ENCODE results near the gene LGR4.

LGR4 gene

DNA sequence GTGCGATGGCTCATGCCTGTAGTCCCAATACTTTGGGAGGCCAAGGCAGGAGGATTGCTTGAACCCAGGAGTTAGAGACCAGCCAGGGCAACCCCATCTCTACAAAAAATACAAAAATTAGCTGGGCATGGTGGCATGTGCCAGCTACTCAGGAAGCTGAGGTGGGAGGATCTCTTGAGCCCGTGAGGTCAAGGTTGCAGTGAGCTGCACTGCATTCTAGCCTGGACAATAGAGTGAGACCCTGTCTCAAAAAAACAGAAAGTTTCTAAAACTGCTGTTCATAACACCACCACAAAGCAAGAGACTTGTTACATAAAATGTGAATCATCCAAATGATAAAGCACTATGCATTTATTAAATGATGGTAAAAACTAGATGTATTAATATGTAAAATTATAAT, 69.4 kb downstream of the LGR4 start:
- Histone ChIP-seq H3K79me1 (replicated peaks; ENCODE audit: low read length, poor library complexity, severe bottlenecking) (peaks cover 24% of the 10 kb centered on the region), H3K4me3 (ENCODE audit: insufficient read depth in 1 of 2, low read depth in 1 of 2, low read length in 2 of 2) (no peak overlapping the region), H3K4me1 (ENCODE audit: control insufficient read depth, insufficient read depth, low read depth, low read length) (no peaks in the 10 kb centered on the region), H2AK5ac (ENCODE audit: low read length, severe bottlenecking) (no peak overlapping the region), H3K27ac (ENCODE audit: low read length, poor library complexity, severe bottlenecking) (no peak overlapping the region), H2AFZ (ENCODE audit: low read depth, low read length) (no peak overlapping the region), H3K9ac (ENCODE audit: low read length) (no peak overlapping the region), H3K4ac (ENCODE audit: low read depth in 1 of 2, low read length in 2 of 2) (no peak overlapping the region), H3K36me3 (ENCODE audit: control insufficient read depth in 1 of 2, insufficient read depth in 2 of 2, low read depth in 1 of 2, low read length in 2 of 2) (peaks cover 0 to 10% of the 10 kb centered on the region in 2 experiments), H4K91ac (ENCODE audit: low read length) (no peak overlapping the region), H3K18ac (ENCODE audit: low read depth in 1 of 2, low read length in 2 of 2) (no peak overlapping the region), H3K9me3 (ENCODE audit: control insufficient read depth, low read length) (no peaks in the 10 kb centered on the region), H3K4me2 (ENCODE audit: low read length, poor library complexity, severe bottlenecking) (no peak overlapping the region), H2BK5ac (ENCODE audit: low read depth, low read length, poor library complexity, severe bottlenecking) (no peak overlapping the region), H2BK15ac (ENCODE audit: low read depth, poor library complexity, severe bottlenecking) (no peak overlapping the region), H2BK12ac (ENCODE audit: low read length in 2 of 2) (no peak overlapping the region), H3K14ac (ENCODE audit: low read length in 2 of 2) (no peak overlapping the region), H4K8ac (ENCODE audit: low read length) (no peak overlapping the region), H2BK120ac (ENCODE audit: low read depth, low read length) (no peak overlapping the region), H3K27me3 (ENCODE audit: control insufficient read depth in 1 of 2, insufficient read depth in 1 of 2, low read length in 2 of 2) (no peaks in the 10 kb centered on the region), H3K23ac (ENCODE audit: low read length in 2 of 2) (no peak overlapping the region)
- WGBS = 96% methylated on average over 2 of the region's 2 CpGs
- DNase-seq = no peak

DNA sequence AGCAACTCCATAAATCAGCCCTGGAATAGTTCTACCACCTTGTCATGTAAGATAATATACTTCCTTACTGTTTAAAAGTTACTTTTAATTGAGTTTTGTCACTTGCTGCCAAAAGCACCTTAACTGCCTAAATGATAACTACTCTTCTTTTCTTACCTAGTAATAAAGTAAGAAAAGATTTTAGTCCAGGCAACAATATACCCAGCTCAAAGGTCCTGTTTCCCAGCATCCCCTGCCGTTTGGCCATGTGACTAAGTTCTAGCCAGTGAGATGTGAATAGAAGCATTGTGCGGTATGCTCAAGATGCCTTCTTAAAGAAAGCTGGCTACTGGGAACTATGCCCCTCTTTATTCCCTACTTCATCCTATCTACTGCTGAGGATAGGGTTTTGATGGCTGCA, 70.1 kb downstream of the LGR4 start:
- Histone ChIP-seq H3K27ac (ENCODE audit: low read length, poor library complexity, severe bottlenecking) (no peak overlapping the region), H3K27me3 (ENCODE audit: control insufficient read depth in 1 of 2, insufficient read depth in 1 of 2, low read length in 2 of 2) (no peaks in the 10 kb centered on the region), H4K91ac (ENCODE audit: low read length) (no peak overlapping the region), H3K18ac (ENCODE audit: low read depth in 1 of 2, low read length in 2 of 2) (no peak overlapping the region), H2BK120ac (ENCODE audit: low read depth, low read length) (no peak overlapping the region), H3K79me1 (replicated peaks; ENCODE audit: low read length, poor library complexity, severe bottlenecking) (peaks cover 24% of the 10 kb centered on the region), H2BK12ac (ENCODE audit: low read length in 2 of 2) (no peak overlapping the region), H3K4me2 (ENCODE audit: low read length, poor library complexity, severe bottlenecking) (no peak overlapping the region), H3K9me3 (ENCODE audit: control insufficient read depth, low read length) (no peaks in the 10 kb centered on the region), H2AFZ (ENCODE audit: low read depth, low read length) (no peak overlapping the region), H2BK5ac (ENCODE audit: low read depth, low read length, poor library complexity, severe bottlenecking) (no peak overlapping the region), H4K8ac (ENCODE audit: low read length) (no peak overlapping the region), H3K14ac (ENCODE audit: low read length in 2 of 2) (no peak overlapping the region), H2BK15ac (ENCODE audit: low read depth, poor library complexity, severe bottlenecking) (no peak overlapping the region), H3K4me1 (ENCODE audit: control insufficient read depth, insufficient read depth, low read depth, low read length) (no peaks in the 10 kb centered on the region), H3K4me3 (ENCODE audit: insufficient read depth in 1 of 2, low read depth in 1 of 2, low read length in 2 of 2) (no peak overlapping the region), H3K9ac (ENCODE audit: low read length) (no peak overlapping the region), H3K36me3 (ENCODE audit: control insufficient read depth in 1 of 2, insufficient read depth in 2 of 2, low read depth in 1 of 2, low read length in 2 of 2) (peaks cover 0 to 10% of the 10 kb centered on the region in 2 experiments), H2AK5ac (ENCODE audit: low read length, severe bottlenecking) (no peak overlapping the region), H3K23ac (ENCODE audit: low read length in 2 of 2) (no peak overlapping the region), H3K4ac (ENCODE audit: low read depth in 1 of 2, low read length in 2 of 2) (no peak overlapping the region)
- 100% methylated on average over 2 of the region's 2 CpGs for WGBS
- DNase-seq = no peak

DNA sequence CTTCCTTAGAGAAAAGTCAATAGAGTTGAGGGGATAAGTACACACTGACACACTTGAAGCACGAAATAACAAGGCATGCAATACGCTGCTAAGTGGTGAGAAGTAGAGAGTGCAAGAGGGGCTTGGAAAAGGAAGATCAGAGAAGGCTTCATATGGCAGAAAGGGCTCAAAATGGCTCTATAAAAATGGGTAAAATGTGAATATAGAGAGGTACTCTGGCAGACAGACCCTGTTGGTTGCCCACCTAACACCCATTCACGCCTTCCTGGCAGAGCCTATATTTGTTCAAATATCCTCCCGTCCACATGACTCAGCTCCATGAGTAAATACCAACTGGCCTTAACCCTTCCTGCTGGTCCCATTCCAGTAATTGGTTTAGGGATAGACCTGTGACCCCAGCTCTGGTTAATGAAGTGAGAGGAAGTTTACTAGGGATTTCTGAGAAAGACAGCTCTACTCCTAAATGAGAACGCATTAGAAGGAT, 70.7 kb downstream of the LGR4 start:
- H3K23ac ChIP-seq (ENCODE audit: low read length in 2 of 2) = no peak overlapping the region
- no peak overlapping the region for H2BK120ac ChIP-seq (ENCODE audit: low read depth, low read length)
- 89% methylated on average over 2 of the region's 5 CpGs for WGBS
- no peak overlapping the region for H2AFZ ChIP-seq (ENCODE audit: low read depth, low read length)
- no peak for DNase-seq
- no peak overlapping the region for H3K18ac ChIP-seq (ENCODE audit: low read depth in 1 of 2, low read length in 2 of 2)
- H3K9me3 ChIP-seq (ENCODE audit: control insufficient read depth, low read length) = no peaks in the 10 kb centered on the region
- H4K91ac ChIP-seq (ENCODE audit: low read length) = no peak overlapping the region
- no peak overlapping the region for H3K4me2 ChIP-seq (ENCODE audit: low read length, poor library complexity, severe bottlenecking)
- no peak overlapping the region for H3K4ac ChIP-seq (ENCODE audit: low read depth in 1 of 2, low read length in 2 of 2)
- H2BK15ac ChIP-seq (ENCODE audit: low read depth, poor library complexity, severe bottlenecking) = no peak overlapping the region
- H3K36me3 ChIP-seq (ENCODE audit: control insufficient read depth in 1 of 2, insufficient read depth in 2 of 2, low read depth in 1 of 2, low read length in 2 of 2) = peaks cover 0 to 10% of the 10 kb centered on the region in 2 experiments
- H2BK12ac ChIP-seq (ENCODE audit: low read length in 2 of 2) = no peak overlapping the region
- H3K4me1 ChIP-seq (ENCODE audit: control insufficient read depth, insufficient read depth, low read depth, low read length) = no peaks in the 10 kb centered on the region
- H3K9ac ChIP-seq (ENCODE audit: low read length) = no peak overlapping the region
- no peak overlapping the region for H3K4me3 ChIP-seq (ENCODE audit: insufficient read depth in 1 of 2, low read depth in 1 of 2, low read length in 2 of 2)
- no peaks in the 10 kb centered on the region for H3K27me3 ChIP-seq (ENCODE audit: control insufficient read depth in 1 of 2, insufficient read depth in 1 of 2, low read length in 2 of 2)
- no peak overlapping the region for H2BK5ac ChIP-seq (ENCODE audit: low read depth, low read length, poor library complexity, severe bottlenecking)
- H4K8ac ChIP-seq (ENCODE audit: low read length) = no peak overlapping the region
- H3K14ac ChIP-seq (ENCODE audit: low read length in 2 of 2) = no peak overlapping the region
- peaks cover 21% of the 10 kb centered on the region for H3K79me1 ChIP-seq (replicated peaks; ENCODE audit: low read length, poor library complexity, severe bottlenecking)
- no peak overlapping the region for H2AK5ac ChIP-seq (ENCODE audit: low read length, severe bottlenecking)
- H3K27ac ChIP-seq (ENCODE audit: low read length, poor library complexity, severe bottlenecking) = no peak overlapping the region

DNA sequence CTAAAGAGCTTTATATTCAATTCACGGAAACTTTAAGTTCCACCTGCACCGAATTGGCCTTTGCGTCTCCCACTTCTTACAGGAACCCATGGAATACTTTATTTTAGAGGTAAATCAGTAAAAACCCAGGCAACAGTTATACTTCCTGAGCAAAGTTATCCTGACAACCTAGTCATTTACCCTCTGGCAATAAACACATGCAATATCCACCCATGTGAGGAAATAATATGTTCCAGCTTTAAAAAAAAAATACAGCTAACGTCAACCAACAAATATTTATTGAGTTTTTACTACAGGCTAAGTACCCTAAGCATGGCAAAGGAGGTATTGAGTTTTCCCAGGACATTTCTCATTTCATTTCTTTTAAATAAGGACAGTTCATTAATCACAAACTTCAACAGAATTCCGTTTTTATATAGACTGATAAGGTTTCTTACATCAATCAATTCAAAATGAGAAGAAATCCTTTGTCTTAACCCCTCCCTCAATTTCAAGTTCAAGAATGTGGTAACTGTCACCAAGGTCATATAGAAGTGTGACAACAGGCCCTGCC, 71.2 kb downstream of the LGR4 start:
- H3K4me3 ChIP-seq (ENCODE audit: insufficient read depth in 1 of 2, low read depth in 1 of 2, low read length in 2 of 2) = no peak overlapping the region
- no peak overlapping the region for H3K23ac ChIP-seq (ENCODE audit: low read length in 2 of 2)
- 91% methylated on average over 4 of the region's 5 CpGs for WGBS
- no peak overlapping the region for H3K9ac ChIP-seq (ENCODE audit: low read length)
- DNase-seq = no peak
- no peak overlapping the region for H4K8ac ChIP-seq (ENCODE audit: low read length)
- no peak overlapping the region for H2BK5ac ChIP-seq (ENCODE audit: low read depth, low read length, poor library complexity, severe bottlenecking)
- H3K9me3 ChIP-seq (ENCODE audit: control insufficient read depth, low read length) = no peaks in the 10 kb centered on the region
- H3K4me2 ChIP-seq (ENCODE audit: low read length, poor library complexity, severe bottlenecking) = no peak overlapping the region
- H3K79me1 ChIP-seq (replicated peaks; ENCODE audit: low read length, poor library complexity, severe bottlenecking) = peaks cover 21% of the 10 kb centered on the region
- H3K4ac ChIP-seq (ENCODE audit: low read depth in 1 of 2, low read length in 2 of 2) = no peak overlapping the region
- no peak overlapping the region for H3K14ac ChIP-seq (ENCODE audit: low read length in 2 of 2)
- peaks cover 0 to 10% of the 10 kb centered on the region in 2 experiments for H3K36me3 ChIP-seq (ENCODE audit: control insufficient read depth in 1 of 2, insufficient read depth in 2 of 2, low read depth in 1 of 2, low read length in 2 of 2)
- H2BK15ac ChIP-seq (ENCODE audit: low read depth, poor library complexity, severe bottlenecking) = no peak overlapping the region
- no peaks in the 10 kb centered on the region for H3K27me3 ChIP-seq (ENCODE audit: control insufficient read depth in 1 of 2, insufficient read depth in 1 of 2, low read length in 2 of 2)
- H2BK120ac ChIP-seq (ENCODE audit: low read depth, low read length) = no peak overlapping the region
- no peak overlapping the region for H3K18ac ChIP-seq (ENCODE audit: low read depth in 1 of 2, low read length in 2 of 2)
- H4K91ac ChIP-seq (ENCODE audit: low read length) = no peak overlapping the region
- H2AFZ ChIP-seq (ENCODE audit: low read depth, low read length) = no peak overlapping the region
- H2AK5ac ChIP-seq (ENCODE audit: low read length, severe bottlenecking) = no peak overlapping the region
- H3K4me1 ChIP-seq (ENCODE audit: control insufficient read depth, insufficient read depth, low read depth, low read length) = peaks cover 1% of the 10 kb centered on the region
- no peak overlapping the region for H2BK12ac ChIP-seq (ENCODE audit: low read length in 2 of 2)
- no peak overlapping the region for H3K27ac ChIP-seq (ENCODE audit: low read length, poor library complexity, severe bottlenecking)
